ENCODE results near the gene PCBP3.

The PCBP3 gene

DNA sequence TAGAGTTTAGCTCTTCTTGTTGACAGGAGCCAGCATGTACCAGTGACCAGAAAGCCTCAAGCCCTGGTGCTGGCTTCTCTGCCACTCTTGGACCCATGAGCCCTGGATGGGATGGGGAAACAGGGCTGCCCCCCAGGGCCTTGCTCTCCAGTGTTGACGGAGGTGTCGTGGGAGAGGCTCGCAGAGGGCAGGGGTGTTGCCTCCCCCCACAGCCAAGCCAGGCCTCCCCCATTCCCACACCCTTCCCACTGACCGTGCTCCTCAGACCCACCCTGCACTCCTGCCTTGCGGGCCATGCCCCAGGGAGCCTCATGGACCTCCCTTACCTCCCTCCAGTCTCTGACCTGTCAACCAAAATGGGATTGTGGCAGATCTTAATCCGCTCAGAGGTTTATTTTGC lies 214.2 kb downstream of the PCBP3 start:
- DNase-seq = no peak
- Histone ChIP-seq H2AFZ (ENCODE audit: low read length) (no peak overlapping the region), H4K20me1 (ENCODE audit: insufficient read depth, low read length) (no peaks in the 10 kb centered on the region), H3K9me2 (replicated peaks; ENCODE audit: insufficient read depth, low read length) (no peaks in the 10 kb centered on the region), H3K27me3 (replicated peaks; ENCODE audit: insufficient read depth, low read length) (peaks cover 7% of the 10 kb centered on the region; the same call in 1 of the 2 replicates), H3K4me2 (ENCODE audit: low read depth, low read length) (no peak overlapping the region), H3K4me1 (ENCODE audit: low read length) (no peaks in the 10 kb centered on the region), H3F3A (ENCODE audit: insufficient read depth, low read length) (no peaks in the 10 kb centered on the region), H3K9ac (ENCODE audit: low read length) (no peak overlapping the region), H3K9me3 (replicated peaks; ENCODE audit: insufficient read depth, low read length) (no peaks in the 10 kb centered on the region), H3K27ac (ENCODE audit: low read length) (no peak overlapping the region), H3K4me3 (ENCODE audit: low read length) (no peak overlapping the region), H3K36me3 (replicated peaks; ENCODE audit: insufficient read depth, low read length) (no peaks in the 10 kb centered on the region), H3K79me2 (ENCODE audit: low read length) (no peaks in the 10 kb centered on the region)
- TF ChIP-seq EZH2phosphoT487 (IDR thresholded peaks at IDR 0.05; ENCODE audit: low read length) (no peak), EZH2 (optimal IDR thresholded peaks at IDR 0.05; ENCODE audit: low read depth, low read length) (no peak), CTCF (IDR thresholded peaks at IDR 0.05; ENCODE audit: low read length) (no peak)

DNA sequence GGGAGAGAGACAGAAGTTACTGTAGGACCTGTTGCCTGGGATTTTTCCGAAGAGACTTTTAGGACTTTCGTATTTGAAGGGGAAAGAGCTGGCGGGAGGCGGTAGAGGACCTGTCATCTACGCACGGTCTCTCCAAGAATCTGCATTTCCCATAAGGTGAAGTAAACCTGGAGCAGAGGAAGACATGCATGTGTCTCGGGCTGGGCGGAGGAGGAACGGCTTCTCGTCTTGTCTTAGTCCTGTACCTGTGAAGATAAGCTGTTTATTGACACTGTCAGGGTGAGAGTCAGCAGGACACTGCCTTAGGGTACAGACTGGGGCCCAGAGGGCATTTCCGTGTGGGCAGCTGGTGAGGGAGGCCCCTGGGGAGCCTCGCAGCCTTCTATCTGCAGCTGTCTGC lies 214.7 kb downstream of the PCBP3 start:
- no peaks in the 10 kb centered on the region for H3K36me3 ChIP-seq (replicated peaks; ENCODE audit: insufficient read depth, low read length)
- H3K9me3 ChIP-seq (replicated peaks; ENCODE audit: insufficient read depth, low read length) = no peaks in the 10 kb centered on the region
- no peaks in the 10 kb centered on the region for H3K79me2 ChIP-seq (ENCODE audit: low read length)
- no peak overlapping the region for H3K4me3 ChIP-seq (ENCODE audit: low read length)
- no peak overlapping the region for H2AFZ ChIP-seq (ENCODE audit: low read length)
- TF ChIP-seq EZH2 (optimal IDR thresholded peaks at IDR 0.05; ENCODE audit: low read depth, low read length) (no peak), EZH2phosphoT487 (IDR thresholded peaks at IDR 0.05; ENCODE audit: low read length) (no peak), CTCF (IDR thresholded peaks at IDR 0.05; ENCODE audit: low read length) (no peak)
- H3K9ac ChIP-seq (ENCODE audit: low read length) = no peak overlapping the region
- no peaks in the 10 kb centered on the region for H4K20me1 ChIP-seq (ENCODE audit: insufficient read depth, low read length)
- H3K4me2 ChIP-seq (ENCODE audit: low read depth, low read length) = no peak overlapping the region
- DNase-seq = no peak
- H3K9me2 ChIP-seq (replicated peaks; ENCODE audit: insufficient read depth, low read length) = no peaks in the 10 kb centered on the region
- no peak overlapping the region for H3K27ac ChIP-seq (ENCODE audit: low read length)
- no peaks in the 10 kb centered on the region for H3F3A ChIP-seq (ENCODE audit: insufficient read depth, low read length)
- peaks cover 9% of the 10 kb centered on the region; the same call in 1 of the 2 replicates for H3K27me3 ChIP-seq (replicated peaks; ENCODE audit: insufficient read depth, low read length)
- H3K4me1 ChIP-seq (ENCODE audit: low read length) = no peaks in the 10 kb centered on the region

DNA sequence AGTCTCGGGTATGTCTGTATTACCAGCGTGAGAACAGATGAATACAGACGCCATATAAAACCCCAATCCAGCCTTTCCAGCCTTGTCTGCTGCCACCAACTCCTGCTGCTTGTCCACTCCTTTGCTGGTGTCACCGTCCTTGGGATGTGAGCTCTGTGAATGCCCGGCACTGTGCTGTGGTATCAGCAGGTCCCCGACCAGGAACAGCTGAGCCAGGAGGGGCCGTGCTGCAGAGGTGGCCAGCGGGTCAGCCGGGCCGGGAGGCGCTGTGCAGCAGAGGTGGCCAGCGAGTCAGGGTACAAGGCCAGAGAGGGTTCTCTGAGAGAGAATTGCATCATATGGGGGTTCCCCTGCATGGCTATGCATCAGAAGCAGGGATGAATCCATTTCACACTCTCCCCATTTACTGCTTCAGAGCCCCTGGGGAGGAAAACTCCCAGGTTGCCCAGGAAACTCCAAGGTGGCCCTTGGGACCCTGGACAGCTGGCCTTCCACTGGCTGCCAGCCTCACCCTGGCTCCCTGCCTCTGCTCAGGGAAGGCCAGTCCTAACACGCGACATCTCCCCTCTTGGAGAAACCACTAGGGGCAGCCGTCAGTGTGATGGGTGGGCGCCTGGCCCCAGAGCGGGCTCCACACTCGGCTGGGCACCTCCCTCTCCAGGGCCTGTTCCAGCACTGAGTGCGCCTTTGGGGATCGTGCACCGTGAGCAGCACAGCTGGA lies 215.7 kb downstream of the PCBP3 start:
- Histone ChIP-seq H3K4me1 (ENCODE audit: low read length) (no peaks in the 10 kb centered on the region), H3K4me2 (ENCODE audit: low read depth, low read length) (no peak overlapping the region), H3K4me3 (ENCODE audit: low read length) (no peak overlapping the region), H3K79me2 (ENCODE audit: low read length) (no peaks in the 10 kb centered on the region), H3K36me3 (replicated peaks; ENCODE audit: insufficient read depth, low read length) (no peaks in the 10 kb centered on the region), H3K9me3 (replicated peaks; ENCODE audit: insufficient read depth, low read length) (no peaks in the 10 kb centered on the region), H3K27ac (ENCODE audit: low read length) (no peak overlapping the region), H3K27me3 (replicated peaks; ENCODE audit: insufficient read depth, low read length) (peaks cover 9% of the 10 kb centered on the region), H2AFZ (ENCODE audit: low read length) (no peak overlapping the region), H3K9me2 (replicated peaks; ENCODE audit: insufficient read depth, low read length) (no peaks in the 10 kb centered on the region), H3K9ac (ENCODE audit: low read length) (no peak overlapping the region), H4K20me1 (ENCODE audit: insufficient read depth, low read length) (no peaks in the 10 kb centered on the region), H3F3A (ENCODE audit: insufficient read depth, low read length) (no peaks in the 10 kb centered on the region)
- DNase-seq = no peak
- TF ChIP-seq EZH2 (optimal IDR thresholded peaks at IDR 0.05; ENCODE audit: low read depth, low read length) (no peak), EZH2phosphoT487 (IDR thresholded peaks at IDR 0.05; ENCODE audit: low read length) (no peak), CTCF (IDR thresholded peaks at IDR 0.05; ENCODE audit: low read length) (no peak)

Data from MM.1S (cell line).